ENCODE results near the gene ADAMTS15.

The ADAMTS15 gene

GRCh38 chr11:130515829-130516553 is 67.5 kb downstream of the ADAMTS15 start:
- DNase-seq, result no peak

- DNase-seq, result no peak
These were observed 68.4 kb downstream of the ADAMTS15 start for GRCh38 chr11:130516554-130517505.

- DNase-seq, result no peak
These were observed 69.8 kb downstream of the ADAMTS15 start for GRCh38 chr11:130518164-130518680.

- no peak for DNase-seq
These were observed 70.9 kb downstream of the ADAMTS15 start for GRCh38 chr11:130519128-130519932.

- no peak for DNase-seq
These were observed 71.8 kb downstream of the ADAMTS15 start for GRCh38 chr11:130520271-130520671.

GRCh38 chr11:130522284-130522961 is 74.0 kb downstream of the ADAMTS15 start:
- peak; percentile 81 for DNase-seq

- DNase-seq, result no peak
These were observed 74.7 kb downstream of the ADAMTS15 start for GRCh38 chr11:130523166-130523565.

GRCh38 chr11:130523609-130524008 is 75.2 kb downstream of the ADAMTS15 start:
- peak; percentile 73 for DNase-seq

GRCh38 chr11:130524132-130524790 is 75.8 kb downstream of the ADAMTS15 start:
- DNase-seq, result no peak

- no peak for DNase-seq
These were observed 76.9 kb downstream of the ADAMTS15 start for GRCh38 chr11:130525307-130525706.
